PC-9 (cell line): Measurements from ENCODE around the gene SOCS6. TPM values are rescaled to one million over a fixed set of nuclear protein-coding genes. Genes with fewer than 3 reads are reported as not detected.

Experiments used
- BruUV-seq: library from RNA; stranded (reverse); fragments of 400-500 nt; replicated peaks from 2 replicates; lab custom pipeline; 2021; lab: Mats Ljungman, UMichigan
- CTCF ChIA-PET: fragments of 300-600 bp; sonication (Branson Sonifier 250); formaldehyde crosslinking; loops from one replicate; lab custom pipeline; 2022; ENCODE audit warnings: antibody characterized with exemption; lab: Charles Lee
- POLR2A ChIA-PET: fragments of 300-600 bp; sonication (Branson Sonifier 250); formaldehyde crosslinking; loops from one replicate; lab custom pipeline; 2022; ENCODE audit warnings: antibody characterized with exemption; ENCODE audit not compliant: unreplicated experiment; lab: Charles Lee
- DNase-seq, 2 experiments: peaks; one replicate each; pipeline versions ENCODE4 v3.0.0 to v3.0.0-alpha.2; 2015 to 2022; ENCODE audit warnings: mixed read lengths in 1 of 2
- H2AFZ ChIP-seq: fragments of 200-600 bp; sonication (generic); 2 replicates; pipeline ENCODE4 v1.8.1; 2017; ENCODE audit warnings: antibody characterized with exemption
- H3F3A ChIP-seq: fragments of 200-600 bp; sonication (generic); 2 replicates; pipeline ENCODE4 v1.8.1; 2017; ENCODE audit warnings: antibody characterized with exemption, mild to moderate bottlenecking, low read depth; ENCODE audit not compliant: insufficient read depth
- H3K27ac ChIP-seq: fragments of 200-600 bp; sonication (generic); 2 replicates; pipeline ENCODE4 v1.6.1; 2016; ENCODE audit warnings: mixed run types
- H3K27me3 ChIP-seq: fragments of 200-600 bp; sonication (generic); 2 replicates; pipeline ENCODE4 v1.6.1; 2016; ENCODE audit warnings: low read depth, mixed run types; ENCODE audit not compliant: insufficient read depth
- H3K36me3 ChIP-seq: fragments of 200-600 bp; sonication (generic); 2 replicates; pipeline ENCODE4 v1.6.1; 2016; ENCODE audit warnings: low read depth, mixed run types
- H3K4me1 ChIP-seq: fragments of 200-600 bp; sonication (generic); replicated peaks from 2 replicates; pipeline ENCODE4 v1.6.1; 2016; ENCODE audit warnings: mixed run types; ENCODE audit not compliant: insufficient read depth
- H3K4me2 ChIP-seq: fragments of 200-600 bp; sonication (generic); 2 replicates; pipeline ENCODE4 v1.6.1; 2017; ENCODE audit warnings: mixed run types
- H3K4me3 ChIP-seq: fragments of 200-600 bp; sonication (generic); 2 replicates; pipeline ENCODE4 v1.6.1; 2016; ENCODE audit warnings: mixed run types
- H3K79me2 ChIP-seq: fragments of 200-600 bp; sonication (generic); 2 replicates; pipeline ENCODE4 v1.6.1; 2017; ENCODE audit warnings: low read depth, mixed run types
- H3K9me2 ChIP-seq: fragments of 200-600 bp; sonication (generic); 2 replicates; pipeline ENCODE4 v1.8.1; 2017; ENCODE audit warnings: mild to moderate bottlenecking; ENCODE audit not compliant: insufficient read depth
- H3K9me3 ChIP-seq: fragments of 200-600 bp; sonication (generic); 2 replicates; pipeline ENCODE4 v1.8.1; 2016; ENCODE audit warnings: low read depth; ENCODE audit not compliant: insufficient read depth
- H4K20me1 ChIP-seq: fragments of 200-600 bp; sonication (generic); 2 replicates; pipeline ENCODE4 v1.8.1; 2017; ENCODE audit not compliant: insufficient read depth
- EZH2 ChIP-seq: fragments of 200-600 bp; sonication (generic); IDR thresholded peaks from 2 replicates; pipeline ENCODE4 v1.8.0; 2017; ENCODE audit warnings: antibody characterized with exemption, low read depth
- intact Hi-C: fragments of 100-400 bp; cut with micrococcal nuclease; formaldehyde crosslinking; loops from one replicate; pipeline ENCODE4 v1.10.0; 2022; ENCODE audit not compliant: unreplicated experiment
- total RNA-seq: library from RNA; stranded (reverse); gene quantifications from 2 replicates; pipeline ENCODE4 v1.2.3, GENCODE V29; 2021
- TF ChIP-seq, protein P1 (sequence below): fragments of 200-600 bp; sonication (generic); conservative IDR thresholded peaks from 2 replicates; pipeline ENCODE4 v1.6.1; 2017; ENCODE audit warnings: mixed run types, antibody characterized with exemption, mild to moderate bottlenecking, moderate library complexity

SOCS6 gene
- total RNA-seq, 1 experiment from 2014 or later: 21.0 TPM

GRCh38 chr18:70296289-70296688 is 7.4 kb downstream of the SOCS6 start:
- no peak for TF ChIP-seq EZH2
- TF ChIP-seq, protein P1, sequence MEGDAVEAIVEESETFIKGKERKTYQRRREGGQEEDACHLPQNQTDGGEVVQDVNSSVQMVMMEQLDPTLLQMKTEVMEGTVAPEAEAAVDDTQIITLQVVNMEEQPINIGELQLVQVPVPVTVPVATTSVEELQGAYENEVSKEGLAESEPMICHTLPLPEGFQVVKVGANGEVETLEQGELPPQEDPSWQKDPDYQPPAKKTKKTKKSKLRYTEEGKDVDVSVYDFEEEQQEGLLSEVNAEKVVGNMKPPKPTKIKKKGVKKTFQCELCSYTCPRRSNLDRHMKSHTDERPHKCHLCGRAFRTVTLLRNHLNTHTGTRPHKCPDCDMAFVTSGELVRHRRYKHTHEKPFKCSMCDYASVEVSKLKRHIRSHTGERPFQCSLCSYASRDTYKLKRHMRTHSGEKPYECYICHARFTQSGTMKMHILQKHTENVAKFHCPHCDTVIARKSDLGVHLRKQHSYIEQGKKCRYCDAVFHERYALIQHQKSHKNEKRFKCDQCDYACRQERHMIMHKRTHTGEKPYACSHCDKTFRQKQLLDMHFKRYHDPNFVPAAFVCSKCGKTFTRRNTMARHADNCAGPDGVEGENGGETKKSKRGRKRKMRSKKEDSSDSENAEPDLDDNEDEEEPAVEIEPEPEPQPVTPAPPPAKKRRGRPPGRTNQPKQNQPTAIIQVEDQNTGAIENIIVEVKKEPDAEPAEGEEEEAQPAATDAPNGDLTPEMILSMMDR: no peak
- no peak overlapping the region for H3K4me3 ChIP-seq
- no TSS peak for BruUV-seq
- H3K27ac ChIP-seq: no peak overlapping the region
- peaks cover 3% of the 10 kb centered on the region; the same call in 1 of the 2 replicates for H3F3A ChIP-seq
- ChIA-PET CTCF (no interaction called here), POLR2A (no interaction called here)
- H3K27me3 ChIP-seq: no peaks in the 10 kb centered on the region
- H3K9me2 ChIP-seq: no peaks in the 10 kb centered on the region
- H3K79me2 ChIP-seq: peaks cover 100% of the 10 kb centered on the region
- H4K20me1 ChIP-seq: peaks cover 65% of the 10 kb centered on the region
- H3K4me1 ChIP-seq: peaks cover 42% of the 10 kb centered on the region
- no peak overlapping the region for H2AFZ ChIP-seq
- intact Hi-C loops: no loop called here
- peaks cover 20% of the 10 kb centered on the region; the same call in 1 of the 2 replicates for H3K36me3 ChIP-seq
- no peaks in the 10 kb centered on the region for H3K9me3 ChIP-seq
- DNase-seq: no peak
- H3K4me2 ChIP-seq: no peak overlapping the region

DNA sequence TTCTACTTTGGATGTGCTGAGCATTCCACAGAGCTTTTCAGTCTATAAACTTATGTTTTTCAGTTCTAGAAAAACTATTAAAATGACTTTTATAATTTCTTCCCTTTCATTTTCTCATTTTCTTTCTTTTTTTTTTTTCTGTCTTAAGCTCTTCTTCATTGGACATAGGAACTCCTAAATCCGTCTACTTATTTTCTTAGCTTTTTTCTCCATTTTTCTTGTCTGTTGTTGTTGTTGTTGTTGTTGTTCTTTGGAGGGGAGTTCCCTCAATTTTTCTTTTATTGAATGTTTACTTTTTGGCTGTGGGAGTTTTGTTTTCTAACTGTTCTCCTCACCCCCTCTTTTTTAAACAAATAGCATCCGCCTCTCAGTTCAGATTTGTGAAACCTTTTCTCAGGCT is 7.9 kb downstream of the SOCS6 start:
- H3K27ac ChIP-seq: no peak overlapping the region
- no peak overlapping the region for H3K4me2 ChIP-seq
- TF ChIP-seq EZH2: no peak
- H3K4me1 ChIP-seq: peaks cover 37% of the 10 kb centered on the region
- CTCF ChIA-PET: no interaction called here
- H2AFZ ChIP-seq: no peak overlapping the region
- POLR2A ChIA-PET: no interaction called here
- peaks cover 64% of the 10 kb centered on the region for H4K20me1 ChIP-seq
- H3K4me3 ChIP-seq: no peak overlapping the region
- H3F3A ChIP-seq: peaks cover 3% of the 10 kb centered on the region; the same call in 1 of the 2 replicates
- no peaks in the 10 kb centered on the region for H3K27me3 ChIP-seq
- DNase-seq: no peak
- peaks cover 100% of the 10 kb centered on the region for H3K79me2 ChIP-seq
- intact Hi-C loops: no loop called here
- peaks cover 15% of the 10 kb centered on the region; the same call in 1 of the 2 replicates for H3K36me3 ChIP-seq
- no TSS peak for BruUV-seq
- H3K9me3 ChIP-seq: no peaks in the 10 kb centered on the region
- no peaks in the 10 kb centered on the region for H3K9me2 ChIP-seq

- no TSS peak for BruUV-seq
Measured at GRCh38 chr18:70299393-70299792, 10.5 kb downstream of the SOCS6 start.

More at GRCh38 chr18:70299393-70299792, 10.5 kb downstream of the SOCS6 start:
- intact Hi-C loops: no loop called here
- no peak for TF ChIP-seq EZH2
- TF ChIP-seq, protein P1: no peak
- H3K9me2 ChIP-seq: no peaks in the 10 kb centered on the region
- CTCF ChIA-PET: no interaction called here
- no peaks in the 10 kb centered on the region for H3K27me3 ChIP-seq
- H3K9me3 ChIP-seq: no peaks in the 10 kb centered on the region; the same call in 1 of the 2 replicates
- H3F3A ChIP-seq: peaks cover 3% of the 10 kb centered on the region; the same call in 1 of the 2 replicates
- DNase-seq: no peak
- H2AFZ ChIP-seq: no peak overlapping the region
- peaks cover 100% of the 10 kb centered on the region for H3K79me2 ChIP-seq
- H4K20me1 ChIP-seq: peaks cover 52% of the 10 kb centered on the region
- 0 out of 2 replicates have a peak, but pooled peaks cover 19% of the 10 kb centered on the region for H3K4me1 ChIP-seq
- H3K36me3 ChIP-seq: 0 out of 2 replicates have a peak, but pooled peaks cover 15% of the 10 kb centered on the region
- no peak overlapping the region for H3K4me2 ChIP-seq
- H3K4me3 ChIP-seq: no peak overlapping the region
- no peak overlapping the region for H3K27ac ChIP-seq
- POLR2A ChIA-PET: no interaction called here
